NT2/D1 (cell line): ENCODE measurements around the gene ACAD8.

ENCODE experiments used
- YY1 ChIP-seq: IDR thresholded peaks from 2 replicates; pipeline ENCODE4 v1.6.1; 2011; ENCODE audit not compliant: insufficient read length, insufficient read depth
- ZNF274 ChIP-seq: IDR thresholded peaks from 2 replicates; pipeline ENCODE4 v1.6.1; 2011; ENCODE audit warnings: mild to moderate bottlenecking, low read depth, low read length

DNA sequence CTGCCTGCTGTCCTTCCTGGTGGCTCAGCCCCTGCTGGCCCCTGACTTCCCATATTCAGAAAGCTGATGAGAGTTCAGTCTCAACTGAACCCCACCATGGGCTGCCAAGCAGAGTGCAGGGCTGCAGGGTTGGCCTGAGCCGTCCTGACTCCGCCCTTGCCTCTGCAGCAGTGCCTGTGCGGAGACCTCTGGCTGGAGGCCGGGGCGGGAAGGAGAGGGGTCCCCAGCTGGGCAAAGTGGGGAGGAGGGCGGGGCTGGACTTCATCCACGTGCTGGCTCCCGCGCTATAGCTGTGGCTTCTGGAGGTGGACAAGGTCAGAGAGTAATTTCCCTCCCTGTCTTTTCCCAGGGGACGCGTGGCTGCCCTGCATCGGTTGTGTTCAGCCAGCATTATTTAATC, 36.4 kb downstream of the ACAD8 start:
- no peak for TF ChIP-seq YY1
- no peak for TF ChIP-seq ZNF274
